K562 (cell line): ENCODE data around the gene PRUNE1. TPM values are rescaled to one million over a fixed set of nuclear protein-coding genes. Genes with fewer than 3 reads are reported as not detected.

ENCODE experiments used
- E2F3 ChIP-seq: fragments of 250-450 bp; sonication (Bioruptor Pico); IDR thresholded peaks from 2 replicates; pipeline ENCODE4 v1.4.0; 2020; ENCODE audit warnings: mild to moderate bottlenecking
- ELF4 ChIP-seq: fragments of 450-650 bp; formaldehyde crosslinking; IDR thresholded peaks from 2 replicates; pipeline ENCODE4 v1.4.0; 2022; ENCODE audit warnings: missing genetic modification characterization
- KLF10 ChIP-seq: fragments of 250-450 bp; sonication (Bioruptor Pico); IDR thresholded peaks from 2 replicates; pipeline ENCODE4 v1.6.1; 2021; ENCODE audit warnings: matching md5 sums
- MYNN ChIP-seq, 2 experiments: sonication (generic); formaldehyde crosslinking in 1 of 2; IDR thresholded peaks; 2 replicates each; pipeline versions ENCODE4 v1.5.0 to v1.6.1; 2016 to 2020; ENCODE audit warnings: antibody characterized with exemption in 1 of 2, missing genetic modification reagents in 1 of 2
- NCOA6 ChIP-seq: fragments of 450-650 bp; IDR thresholded peaks from 2 replicates; pipeline ENCODE4 v1.6.1; 2017; ENCODE audit warnings: mild to moderate bottlenecking
- PPARD ChIP-seq: fragments of 250-450 bp; sonication (Bioruptor Pico); IDR thresholded peaks from 2 replicates; pipeline ENCODE4 v1.8.0; 2022; ENCODE audit warnings: inconsistent platforms, mild to moderate bottlenecking, moderate library complexity
- SNIP1 ChIP-seq: fragments of 450-650 bp; IDR thresholded peaks from 2 replicates; pipeline ENCODE4 v1.7.1; 2017; ENCODE audit warnings: low read depth, mild to moderate bottlenecking
- TEAD2 ChIP-seq: fragments of 450-650 bp; IDR thresholded peaks from 2 replicates; pipeline ENCODE4 v1.6.1; 2016; ENCODE audit warnings: missing genetic modification characterization, control low read depth, missing compliant biosample characterization
- THRAP3 ChIP-seq: fragments of 450-650 bp; IDR thresholded peaks from 2 replicates; pipeline ENCODE4 v1.6.1; 2016; ENCODE audit warnings: mild to moderate bottlenecking, inconsistent platforms, borderline replicate concordance
- ZNF134 ChIP-seq: fragments of 250-450 bp; sonication (Bioruptor Pico); conservative IDR thresholded peaks from 2 replicates; pipeline ENCODE4 v1.4.0; 2020
- ZNF217 ChIP-seq: sonication (generic); formaldehyde crosslinking; IDR thresholded peaks from 2 replicates; pipeline ENCODE4 v1.8.0; 2022; ENCODE audit warnings: mild to moderate bottlenecking, missing genetic modification reagents
- polyA plus RNA-seq, 8 experiments: library from polyadenylated mRNA; depleted of rRNA in 4 of 8; stranded (reverse) in 5 of 8; unstranded in 3 of 8; fragments of >200 nt; fragmentation: Nextera tagmentation in 2 of 8; fragmentation: Illumina TruSeq in 1 of 8; extraction: Ambion mirVana in 2 of 8; extraction: Trizol in 1 of 8; gene quantifications; 2 replicates each; pipeline versions ENCODE4 v1.2.1 to v1.2.3, GENCODE V29; 2011 to 2014; ENCODE audit warnings: inconsistent platforms in 1 of 8, missing spikeins in 1 of 8
- total RNA-seq, 7 experiments: library from RNA; depleted of rRNA in 6 of 7; stranded (reverse); fragments of >200 nt in 6 of 7; fragmentation: Illumina TruSeq in 2 of 7; extraction: Trizol in 2 of 7; gene quantifications; 2 replicates each; pipeline versions ENCODE4 v1.2.1 to v1.2.3, GENCODE V29; 2011 to 2021; ENCODE audit warnings: low replicate concordance in 1 of 7
- TF ChIP-seq, protein P1 (sequence below): sonication (generic); formaldehyde crosslinking; IDR thresholded peaks from 2 replicates; pipeline ENCODE4 v1.8.0; 2022; ENCODE audit warnings: mild to moderate bottlenecking, low read depth, missing genetic modification reagents
- TF ChIP-seq, protein P2 (sequence below): fragments of 450-650 bp; formaldehyde crosslinking; conservative IDR thresholded peaks from 2 replicates; pipeline ENCODE4 v1.4.0; 2022; ENCODE audit warnings: mild to moderate bottlenecking, missing genetic modification characterization
- TF ChIP-seq, protein P3 (sequence below), 2 experiments: IDR thresholded peaks; 2 replicates each; pipeline ENCODE4 v1.6.1; 2012; ENCODE audit warnings: improper control_type of control experiment in 2 of 2, low read depth in 2 of 2, low read length in 2 of 2, borderline replicate concordance in 1 of 2
- TF ChIP-seq, protein P4 (sequence below): IDR thresholded peaks from 3 replicates; pipeline ENCODE4 v1.6.1; 2011; ENCODE audit warnings: borderline replicate concordance, mild to moderate bottlenecking, moderate library complexity; ENCODE audit not compliant: insufficient read length; ENCODE audit errors: extremely low read depth
- TF ChIP-seq, protein P5 (sequence below): fragments of 450-650 bp; IDR thresholded peaks from 2 replicates; pipeline ENCODE4 v1.6.1; 2016; ENCODE audit warnings: missing biosample characterization, missing genetic modification characterization
- TF ChIP-seq, protein P6 (sequence below): fragments of 250-450 bp; sonication (Bioruptor Pico); IDR thresholded peaks from 2 replicates; pipeline ENCODE4 v1.8.0; 2021; ENCODE audit warnings: moderate library complexity, mild to moderate bottlenecking, inconsistent platforms

Gene PRUNE1
- total and polyA plus RNA-seq, 9 of the 15 experiments (the other 6 are each of a cell fraction or from before 2014, with no cell fraction given) = 16.7 to 48.3 (median 26.2) TPM

DNA sequence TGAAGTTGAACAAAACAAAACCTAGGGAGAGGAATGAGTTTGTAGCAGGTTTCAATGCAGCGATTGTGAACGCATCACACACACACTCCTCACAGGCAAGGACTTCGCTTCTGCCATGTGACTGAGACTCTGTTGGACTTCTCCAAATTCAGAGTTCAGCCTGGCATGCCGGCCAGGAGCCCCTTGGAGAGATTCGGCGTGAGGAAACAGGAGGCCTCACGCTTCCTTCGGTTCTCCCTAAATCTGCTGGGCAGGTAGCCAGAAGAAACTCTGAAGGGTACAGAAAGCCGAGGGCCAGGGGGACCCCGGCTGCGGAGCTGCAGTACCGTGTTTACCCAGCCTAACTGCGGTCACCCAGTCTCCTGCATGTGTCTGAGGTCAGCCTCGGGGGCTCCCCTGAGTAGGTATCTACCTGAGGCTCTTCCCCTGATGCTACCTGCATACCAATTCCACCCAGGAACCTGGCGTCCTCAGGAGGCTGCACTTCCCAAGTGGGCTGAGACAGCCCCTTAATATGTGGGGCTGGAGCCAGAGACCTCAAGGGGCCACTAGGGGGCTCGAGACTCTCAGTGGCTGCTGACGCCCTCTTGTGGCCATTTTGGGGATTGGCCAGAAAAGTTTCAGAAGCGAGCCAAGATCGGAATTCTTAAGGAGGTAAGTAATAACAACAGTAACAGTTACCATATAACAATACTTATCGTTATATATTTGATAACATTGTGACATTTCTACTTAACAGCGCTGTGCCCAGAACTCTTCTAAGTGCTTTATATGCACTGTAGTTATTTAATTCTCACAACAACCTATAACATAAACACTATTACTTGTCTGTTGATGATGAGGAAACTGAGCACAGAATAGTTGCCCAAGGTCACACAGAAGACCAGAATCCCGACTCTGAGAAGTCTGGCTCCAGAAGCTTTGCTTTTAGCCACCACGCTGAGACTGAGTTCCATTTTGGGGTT is 28.9 kb upstream of the PRUNE1 start (continued):
- no peak for TF ChIP-seq ZNF217 (CRISPR knock-in tag)
- no peak for TF ChIP-seq KLF10
- TF ChIP-seq, protein P1, sequence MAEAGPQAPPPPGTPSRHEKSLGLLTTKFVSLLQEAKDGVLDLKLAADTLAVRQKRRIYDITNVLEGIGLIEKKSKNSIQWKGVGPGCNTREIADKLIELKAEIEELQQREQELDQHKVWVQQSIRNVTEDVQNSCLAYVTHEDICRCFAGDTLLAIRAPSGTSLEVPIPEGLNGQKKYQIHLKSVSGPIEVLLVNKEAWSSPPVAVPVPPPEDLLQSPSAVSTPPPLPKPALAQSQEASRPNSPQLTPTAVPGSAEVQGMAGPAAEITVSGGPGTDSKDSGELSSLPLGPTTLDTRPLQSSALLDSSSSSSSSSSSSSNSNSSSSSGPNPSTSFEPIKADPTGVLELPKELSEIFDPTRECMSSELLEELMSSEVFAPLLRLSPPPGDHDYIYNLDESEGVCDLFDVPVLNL (CRISPR knock-in tag) = no peak
- no peak for TF ChIP-seq TEAD2 (tag)
- no peak for TF ChIP-seq MYNN (IDR thresholded peaks at IDR 0.05)
- no peak for TF ChIP-seq MYNN (CRISPR knock-in tag; IDR thresholded peaks at IDR 0.05)
- TF ChIP-seq, protein P2, sequence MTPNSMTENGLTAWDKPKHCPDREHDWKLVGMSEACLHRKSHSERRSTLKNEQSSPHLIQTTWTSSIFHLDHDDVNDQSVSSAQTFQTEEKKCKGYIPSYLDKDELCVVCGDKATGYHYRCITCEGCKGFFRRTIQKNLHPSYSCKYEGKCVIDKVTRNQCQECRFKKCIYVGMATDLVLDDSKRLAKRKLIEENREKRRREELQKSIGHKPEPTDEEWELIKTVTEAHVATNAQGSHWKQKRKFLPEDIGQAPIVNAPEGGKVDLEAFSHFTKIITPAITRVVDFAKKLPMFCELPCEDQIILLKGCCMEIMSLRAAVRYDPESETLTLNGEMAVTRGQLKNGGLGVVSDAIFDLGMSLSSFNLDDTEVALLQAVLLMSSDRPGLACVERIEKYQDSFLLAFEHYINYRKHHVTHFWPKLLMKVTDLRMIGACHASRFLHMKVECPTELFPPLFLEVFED (CRISPR knock-in tag) = no peak
- no peak for TF ChIP-seq ELF4
- no peak for TF ChIP-seq PPARD
- no peak for TF ChIP-seq E2F3 (CRISPR knock-in tag)
- TF ChIP-seq, protein P3, sequence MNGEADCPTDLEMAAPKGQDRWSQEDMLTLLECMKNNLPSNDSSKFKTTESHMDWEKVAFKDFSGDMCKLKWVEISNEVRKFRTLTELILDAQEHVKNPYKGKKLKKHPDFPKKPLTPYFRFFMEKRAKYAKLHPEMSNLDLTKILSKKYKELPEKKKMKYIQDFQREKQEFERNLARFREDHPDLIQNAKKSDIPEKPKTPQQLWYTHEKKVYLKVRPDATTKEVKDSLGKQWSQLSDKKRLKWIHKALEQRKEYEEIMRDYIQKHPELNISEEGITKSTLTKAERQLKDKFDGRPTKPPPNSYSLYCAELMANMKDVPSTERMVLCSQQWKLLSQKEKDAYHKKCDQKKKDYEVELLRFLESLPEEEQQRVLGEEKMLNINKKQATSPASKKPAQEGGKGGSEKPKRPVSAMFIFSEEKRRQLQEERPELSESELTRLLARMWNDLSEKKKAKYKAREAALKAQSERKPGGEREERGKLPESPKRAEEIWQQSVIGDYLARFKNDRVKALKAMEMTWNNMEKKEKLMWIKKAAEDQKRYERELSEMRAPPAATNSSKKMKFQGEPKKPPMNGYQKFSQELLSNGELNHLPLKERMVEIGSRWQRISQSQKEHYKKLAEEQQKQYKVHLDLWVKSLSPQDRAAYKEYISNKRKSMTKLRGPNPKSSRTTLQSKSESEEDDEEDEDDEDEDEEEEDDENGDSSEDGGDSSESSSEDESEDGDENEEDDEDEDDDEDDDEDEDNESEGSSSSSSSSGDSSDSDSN (IDR thresholded peaks at IDR 0.05; ENCODE audit: borderline replicate concordance in 1 of 2, low read depth in 2 of 2, low read length in 2 of 2) = no peak
- TF ChIP-seq SNIP1 = no peak
- TF ChIP-seq, protein P4, sequence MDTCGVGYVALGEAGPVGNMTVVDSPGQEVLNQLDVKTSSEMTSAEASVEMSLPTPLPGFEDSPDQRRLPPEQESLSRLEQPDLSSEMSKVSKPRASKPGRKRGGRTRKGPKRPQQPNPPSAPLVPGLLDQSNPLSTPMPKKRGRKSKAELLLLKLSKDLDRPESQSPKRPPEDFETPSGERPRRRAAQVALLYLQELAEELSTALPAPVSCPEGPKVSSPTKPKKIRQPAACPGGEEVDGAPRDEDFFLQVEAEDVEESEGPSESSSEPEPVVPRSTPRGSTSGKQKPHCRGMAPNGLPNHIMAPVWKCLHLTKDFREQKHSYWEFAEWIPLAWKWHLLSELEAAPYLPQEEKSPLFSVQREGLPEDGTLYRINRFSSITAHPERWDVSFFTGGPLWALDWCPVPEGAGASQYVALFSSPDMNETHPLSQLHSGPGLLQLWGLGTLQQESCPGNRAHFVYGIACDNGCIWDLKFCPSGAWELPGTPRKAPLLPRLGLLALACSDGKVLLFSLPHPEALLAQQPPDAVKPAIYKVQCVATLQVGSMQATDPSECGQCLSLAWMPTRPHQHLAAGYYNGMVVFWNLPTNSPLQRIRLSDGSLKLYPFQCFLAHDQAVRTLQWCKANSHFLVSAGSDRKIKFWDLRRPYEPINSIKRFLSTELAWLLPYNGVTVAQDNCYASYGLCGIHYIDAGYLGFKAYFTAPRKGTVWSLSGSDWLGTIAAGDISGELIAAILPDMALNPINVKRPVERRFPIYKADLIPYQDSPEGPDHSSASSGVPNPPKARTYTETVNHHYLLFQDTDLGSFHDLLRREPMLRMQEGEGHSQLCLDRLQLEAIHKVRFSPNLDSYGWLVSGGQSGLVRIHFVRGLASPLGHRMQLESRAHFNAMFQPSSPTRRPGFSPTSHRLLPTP = no peak
- no peak for TF ChIP-seq THRAP3
- TF ChIP-seq, protein P5, sequence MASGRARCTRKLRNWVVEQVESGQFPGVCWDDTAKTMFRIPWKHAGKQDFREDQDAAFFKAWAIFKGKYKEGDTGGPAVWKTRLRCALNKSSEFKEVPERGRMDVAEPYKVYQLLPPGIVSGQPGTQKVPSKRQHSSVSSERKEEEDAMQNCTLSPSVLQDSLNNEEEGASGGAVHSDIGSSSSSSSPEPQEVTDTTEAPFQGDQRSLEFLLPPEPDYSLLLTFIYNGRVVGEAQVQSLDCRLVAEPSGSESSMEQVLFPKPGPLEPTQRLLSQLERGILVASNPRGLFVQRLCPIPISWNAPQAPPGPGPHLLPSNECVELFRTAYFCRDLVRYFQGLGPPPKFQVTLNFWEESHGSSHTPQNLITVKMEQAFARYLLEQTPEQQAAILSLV (tag) = no peak
- TF ChIP-seq ZNF134 (CRISPR knock-in tag) = no peak
- TF ChIP-seq NCOA6 = no peak
- TF ChIP-seq, protein P6, sequence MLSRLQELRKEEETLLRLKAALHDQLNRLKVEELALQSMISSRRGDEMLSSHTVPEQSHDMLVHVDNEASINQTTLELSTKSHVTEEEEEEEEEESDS (CRISPR knock-in tag) = no peak
